Spleen (tissue), 11 donors: Measurements from ENCODE around the gene NT5C1A. TPM values are rescaled to one million over a fixed set of nuclear protein-coding genes. Genes with fewer than 3 reads are reported as not detected.

Experiments
- DNase-seq: peaks from one replicate; pipeline ENCODE4 v3.0.0-alpha.2; 2020
- H3K27ac ChIP-seq, 8 donors: fragments of 200-600 bp; sonication (generic) in 7 of 8; 1 replicate in 4 of 8; 2 replicates in 4 of 8; pipeline versions ENCODE4 v1.5.0 to v1.8.0; 2016 to 2021; ENCODE audit warnings: inconsistent platforms in 4 of 8, mild to moderate bottlenecking in 4 of 8, moderate library complexity in 1 of 8
- H3K27me3 ChIP-seq, 7 donors: fragments of 200-600 bp; sonication (generic) in 6 of 7; replicated peaks in 1 of 7; 1 replicate in 4 of 7; 2 replicates in 3 of 7; pipeline versions ENCODE4 v1.5.0 to v1.8.0; 2016 to 2021; ENCODE audit warnings: inconsistent platforms in 3 of 7, mild to moderate bottlenecking in 1 of 7
- H3K36me3 ChIP-seq, 6 donors: fragments of 200-600 bp; sonication (generic) in 5 of 6; 1 replicate in 4 of 6; 2 replicates in 2 of 6; pipeline versions ENCODE4 v1.5.0 to v1.8.0; 2016 to 2021; ENCODE audit warnings: inconsistent platforms in 2 of 6
- H3K4me1 ChIP-seq, 6 donors: fragments of 200-600 bp; sonication (generic) in 5 of 6; 1 replicate in 3 of 6; 2 replicates in 3 of 6; pipeline versions ENCODE4 v1.5.0 to v1.8.0; 2016 to 2021; ENCODE audit warnings: inconsistent platforms in 3 of 6
- H3K4me3 ChIP-seq, 8 donors: fragments of 200-600 bp; sonication (generic) in 7 of 8; 1 replicate in 4 of 8; 2 replicates in 4 of 8; pipeline versions ENCODE4 v1.5.0 to v1.8.0; 2016 to 2021; ENCODE audit warnings: inconsistent platforms in 4 of 8, mild to moderate bottlenecking in 4 of 8, moderate library complexity in 2 of 8
- H3K9me3 ChIP-seq, 8 donors: fragments of 200-600 bp; sonication (generic) in 7 of 8; 1 replicate in 4 of 8; 2 replicates in 4 of 8; pipeline versions ENCODE4 v1.5.0 to v1.8.0; 2016 to 2021; ENCODE audit warnings: inconsistent platforms in 4 of 8
- CTCF ChIP-seq, 11 experiments: fragments of 200-600 bp in 7 of 11; fragments of 450-650 bp in 4 of 11; sonication (generic) in 4 of 11; IDR thresholded peaks in 8 of 11; conservative IDR thresholded peaks in 3 of 11; 1 replicate in 7 of 11; 2 replicates in 4 of 11; pipeline versions ENCODE4 v1.4.0 to v1.8.0; 2016 to 2021; ENCODE audit warnings: antibody characterized with exemption in 11 of 11, inconsistent platforms in 4 of 11, mild to moderate bottlenecking in 1 of 11
- POLR2A ChIP-seq, 3 donors: fragments of 450-650 bp; IDR thresholded peaks; one replicate each; pipeline ENCODE4 v1.5.1; 2017; ENCODE audit warnings: antibody characterized with exemption in 3 of 3, mild to moderate bottlenecking in 1 of 3
- POLR2AphosphoS5 ChIP-seq, 3 donors: sonication (generic); formaldehyde crosslinking; IDR thresholded peaks; one replicate each; pipeline ENCODE4 v1.5.1; 2017; ENCODE audit warnings: antibody characterized with exemption in 3 of 3
- WGBS, 5 donors: extraction: QIAGEN DNeasy Blood & Tissue Kit in 3 of 5; methylation state at CpG; one replicate each; pipeline versions ENCODE4 v1.1.5 to v1.1.7; 2013 to 2018; 5-methylcytosine and 5-hydroxymethylcytosine counted together
- intact Hi-C: fragments of 100-400 bp; cut with DNase I; formaldehyde crosslinking; loops from one replicate; pipeline ENCODE4 v1.15.0; 2023; ENCODE audit warnings: low total_unique reads
- polyA plus RNA-seq, 3 donors: library from polyadenylated mRNA; stranded (reverse); fragments of 200-250 nt; gene quantifications; one replicate each; pipeline ENCODE4 v1.2.1, GENCODE V29; 2013
- total RNA-seq, 7 donors: library from RNA; depleted of rRNA in 3 of 7; stranded (reverse); fragments of >200 nt in 3 of 7; fragmentation: NEBNext Ultra II Directional in 4 of 7; extraction: Animal tissue kit (Norgen Biotek cat#: 25700) in 4 of 7; gene quantifications; one replicate each; pipeline versions ENCODE4 v1.1.0 to v1.2.1, GENCODE V29; 2016 to 2021
- donor health status: healthy with polysubstance abuse.
- donor health status: DM: no; HTN: no; CAD: no; lungs with moderate emphysema.
- donor health status: DM: no; HTN: no; CAD: no.
- donor health status: Bipolar disorder and iron deficiency.
- donor health status: healthy.
- donor health status: DM: no; HTN: no; CAD: no.
- donor health status: DM: yes; HTN: yes; CAD: no.

The NT5C1A gene
- total and polyA plus RNA-seq, 10 donors = 0.23 TPM; not detected in 9

- H3K36me3 ChIP-seq = no peaks in the 10 kb centered on the region
- TF ChIP-seq POLR2A (IDR thresholded peaks at IDR 0.05) (no peak), CTCF (IDR thresholded peaks at IDR 0.05 in 8 of 11, conservative IDR thresholded peaks at IDR 0.05 in 3 of 11) (no peak), POLR2AphosphoS5 (IDR thresholded peaks at IDR 0.05) (no peak)
- 83 to 100% (median 85%) methylated on average over 1 to 2 of the region's 2 CpGs for WGBS, 5 donors
- H3K27me3 ChIP-seq = peaks cover 0 to 13% (median 0%) of the 10 kb centered on the region in 7 donors
- DNase-seq = no peak
- peaks cover 0 to 11% (median 3%) of the 10 kb centered on the region in 6 donors for H3K4me1 ChIP-seq
- intact Hi-C loops = loop anchor here (2.0 kb wide), 1 partner anchor 46 kb away; no protein-coding TSS in a partner anchor
- H3K27ac ChIP-seq = no peak overlapping the region
- no peaks in the 10 kb centered on the region for H3K9me3 ChIP-seq
- H3K4me3 ChIP-seq = no peak overlapping the region
Observed at GRCh38 chr1:39652554-39652953, 19.4 kb downstream of the NT5C1A start.

- peaks cover 0 to 13% (median 0%) of the 10 kb centered on the region in 7 donors for H3K27me3 ChIP-seq
- intact Hi-C loops = loop anchor here (2.0 kb wide), 1 partner anchor 45 kb away; no protein-coding TSS in a partner anchor
- no peak overlapping the region for H3K4me3 ChIP-seq
- WGBS, 5 donors = 82 to 95% (median 90%) methylated on average over 6 of the region's 6 CpGs
- no peaks in the 10 kb centered on the region for H3K36me3 ChIP-seq
- no peak overlapping the region for H3K27ac ChIP-seq
- peaks cover 0 to 11% (median 3%) of the 10 kb centered on the region in 6 donors for H3K4me1 ChIP-seq
- DNase-seq = no peak
- no peak for TF ChIP-seq POLR2A (IDR thresholded peaks at IDR 0.05)
- TF ChIP-seq POLR2AphosphoS5 (IDR thresholded peaks at IDR 0.05) = no peak
- TF ChIP-seq CTCF (IDR thresholded peaks at IDR 0.05 in 8 of 11, conservative IDR thresholded peaks at IDR 0.05 in 3 of 11) = no peak
- no peaks in the 10 kb centered on the region for H3K9me3 ChIP-seq
Observed at GRCh38 chr1:39652105-39652504, 19.8 kb downstream of the NT5C1A start.

- Histone ChIP-seq H3K4me3 (no peak overlapping the region), H3K9me3 (no peaks in the 10 kb centered on the region), H3K27ac (no peak overlapping the region), H3K36me3 (no peaks in the 10 kb centered on the region), H3K27me3 (peaks cover 0 to 13% (median 0%) of the 10 kb centered on the region in 7 donors), H3K4me1 (peaks cover 0 to 16% (median 3%) of the 10 kb centered on the region in 6 donors)
- no peak for DNase-seq
- intact Hi-C loops = no loop called here
- TF ChIP-seq CTCF (IDR thresholded peaks at IDR 0.05 in 8 of 11, conservative IDR thresholded peaks at IDR 0.05 in 3 of 11) (no peak), POLR2A (IDR thresholded peaks at IDR 0.05) (no peak), POLR2AphosphoS5 (IDR thresholded peaks at IDR 0.05) (no peak)
- WGBS, 5 donors = 89 to 100% (median 92%) methylated on average over 1 of the region's 1 CpG
Observed at GRCh38 chr1:39650431-39650830, 21.5 kb downstream of the NT5C1A start.

GRCh38 chr1:39649636-39650185 lies 22.2 kb downstream of the NT5C1A start:
- Histone ChIP-seq H3K4me1 (peaks cover 0 to 18% (median 3%) of the 10 kb centered on the region in 6 donors), H3K4me3 (no peak overlapping the region), H3K9me3 (no peaks in the 10 kb centered on the region), H3K36me3 (no peaks in the 10 kb centered on the region), H3K27me3 (peaks cover 0 to 11% (median 0%) of the 10 kb centered on the region in 7 donors), H3K27ac (no peak overlapping the region)
- intact Hi-C loops = no loop called here
- no peak for DNase-seq
- WGBS, 5 donors = 81 to 98% (median 83%) methylated on average over 2 of the region's 2 CpGs
- TF ChIP-seq POLR2AphosphoS5 (IDR thresholded peaks at IDR 0.05) (no peak), POLR2A (IDR thresholded peaks at IDR 0.05) (no peak), CTCF (IDR thresholded peaks at IDR 0.05 in 8 of 11, conservative IDR thresholded peaks at IDR 0.05 in 3 of 11) (no peak)
